ELF-1 (cell line): Measurements from ENCODE around the gene UBE2L3.
A peak's percentile ranks its signal among the peaks of the same experiment; 100 is the strongest.
"Not testable (repeated sequence)": the region's sequence is repeated elsewhere in the genome, so short reads cannot be mapped to it uniquely, and the experiment has no call there.

Experiments
- DNase-seq: peaks from one replicate; pipeline ENCODE4 v3.0.0-alpha.2; 2016; ENCODE audit warnings: low read depth, low spot score

The UBE2L3 gene

GRCh38 chr22:21599053-21599893 lies 31.8 kb downstream of the UBE2L3 start:
- no peak for DNase-seq

- no peak for DNase-seq
These were observed 35.1 kb downstream of the UBE2L3 start for GRCh38 chr22:21602579-21602978.

GRCh38 chr22:21603973-21604372 lies 36.5 kb downstream of the UBE2L3 start:
- no peak for DNase-seq

GRCh38 chr22:21605887-21606564 lies 38.5 kb downstream of the UBE2L3 start:
- no peak for DNase-seq

- DNase-seq: no peak
These were observed 39.3 kb downstream of the UBE2L3 start for GRCh38 chr22:21606775-21607174.

- DNase-seq: not testable (repeated sequence)
These were observed 42.1 kb downstream of the UBE2L3 start for GRCh38 chr22:21609556-21610157.

- no peak for DNase-seq
These were observed 43.9 kb downstream of the UBE2L3 start for GRCh38 chr22:21611210-21611977.

- DNase-seq: no peak
These were observed 45.3 kb downstream of the UBE2L3 start for GRCh38 chr22:21612858-21613257.

- no peak for DNase-seq
These were observed 46.2 kb downstream of the UBE2L3 start for GRCh38 chr22:21613553-21614233.

- DNase-seq: no peak
These were observed 48.2 kb downstream of the UBE2L3 start for GRCh38 chr22:21615731-21616130.

GRCh38 chr22:21617337-21617736 lies 49.8 kb downstream of the UBE2L3 start:
- not testable (repeated sequence) for DNase-seq

- no peak for DNase-seq
These were observed 53.5 kb downstream of the UBE2L3 start for GRCh38 chr22:21621025-21621424.

- no peak for DNase-seq
These were observed 54.8 kb downstream of the UBE2L3 start for GRCh38 chr22:21622011-21622918.

- DNase-seq: no peak
These were observed 55.6 kb downstream of the UBE2L3 start for GRCh38 chr22:21622919-21623647.

GRCh38 chr22:21623648-21623970 lies 56.1 kb downstream of the UBE2L3 start:
- DNase-seq: no peak

GRCh38 chr22:21624120-21624879 lies 56.8 kb downstream of the UBE2L3 start:
- DNase-seq: peak; percentile 64

- DNase-seq: no peak
These were observed 57.6 kb downstream of the UBE2L3 start for GRCh38 chr22:21624880-21625791.
